ENCODE results near the gene ENPP7.

- TF ChIP-seq CTCF (IDR thresholded peaks at IDR 0.05; ENCODE audit: low read depth, low read length) (no peak), EZH2phosphoT487 (IDR thresholded peaks at IDR 0.05; ENCODE audit: low read depth) (no peak)
These were observed 8.7 kb downstream of the ENPP7 start for GRCh38 chr17:79739148-79740062.
